ENCODE results near the gene ATP2C1.
"Not testable (repeated sequence)": the region's sequence is repeated elsewhere in the genome, so short reads cannot be mapped to it uniquely, and the experiment has no call there.

ATP2C1 gene

DNA sequence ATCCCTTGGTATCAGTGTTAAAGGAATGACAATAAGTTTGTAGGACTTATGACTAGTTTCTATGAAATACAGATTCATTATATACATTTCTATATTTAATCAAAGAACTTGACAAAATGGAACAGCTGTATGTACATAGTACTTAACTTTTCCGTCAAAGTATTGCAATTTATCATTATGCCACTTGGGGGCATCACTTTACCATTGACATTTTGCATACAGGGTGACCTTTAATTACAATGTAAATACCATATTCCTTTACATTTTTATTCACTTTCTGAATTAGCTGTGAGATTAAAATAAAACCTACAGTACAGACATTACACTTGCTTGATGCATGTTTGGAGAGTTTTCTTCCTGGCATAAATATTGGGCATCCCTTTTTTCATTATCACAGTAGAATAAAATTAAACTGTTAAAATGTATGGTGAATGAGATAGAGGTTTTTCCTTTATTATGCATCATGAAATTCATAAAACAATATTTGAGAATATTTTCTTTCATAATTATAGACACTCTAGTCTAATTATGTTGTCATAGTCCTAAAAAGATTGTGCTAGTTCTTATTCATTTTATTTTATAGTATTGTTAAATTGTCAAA is 139.7 kb downstream of the ATP2C1 start:
- no peak overlapping the region for H3K4me3 ChIP-seq (ENCODE audit: low read depth, low read length)
- TF ChIP-seq, protein P1, sequence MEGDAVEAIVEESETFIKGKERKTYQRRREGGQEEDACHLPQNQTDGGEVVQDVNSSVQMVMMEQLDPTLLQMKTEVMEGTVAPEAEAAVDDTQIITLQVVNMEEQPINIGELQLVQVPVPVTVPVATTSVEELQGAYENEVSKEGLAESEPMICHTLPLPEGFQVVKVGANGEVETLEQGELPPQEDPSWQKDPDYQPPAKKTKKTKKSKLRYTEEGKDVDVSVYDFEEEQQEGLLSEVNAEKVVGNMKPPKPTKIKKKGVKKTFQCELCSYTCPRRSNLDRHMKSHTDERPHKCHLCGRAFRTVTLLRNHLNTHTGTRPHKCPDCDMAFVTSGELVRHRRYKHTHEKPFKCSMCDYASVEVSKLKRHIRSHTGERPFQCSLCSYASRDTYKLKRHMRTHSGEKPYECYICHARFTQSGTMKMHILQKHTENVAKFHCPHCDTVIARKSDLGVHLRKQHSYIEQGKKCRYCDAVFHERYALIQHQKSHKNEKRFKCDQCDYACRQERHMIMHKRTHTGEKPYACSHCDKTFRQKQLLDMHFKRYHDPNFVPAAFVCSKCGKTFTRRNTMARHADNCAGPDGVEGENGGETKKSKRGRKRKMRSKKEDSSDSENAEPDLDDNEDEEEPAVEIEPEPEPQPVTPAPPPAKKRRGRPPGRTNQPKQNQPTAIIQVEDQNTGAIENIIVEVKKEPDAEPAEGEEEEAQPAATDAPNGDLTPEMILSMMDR (IDR thresholded peaks at IDR 0.05; ENCODE audit: borderline replicate concordance, insufficient read depth, low read depth, low read length) = peak; percentile 23; the same call in 1 of the 2 replicates

- H3K4me3 ChIP-seq (ENCODE audit: low read depth, low read length) = no peak overlapping the region
- TF ChIP-seq, protein P1 (IDR thresholded peaks at IDR 0.05; ENCODE audit: borderline replicate concordance, insufficient read depth, low read depth, low read length) = no peak
Observed at GRCh38 chr3:131036200-131036816, 142.4 kb downstream of the ATP2C1 start.

- no peak overlapping the region for H3K4me3 ChIP-seq (ENCODE audit: low read depth, low read length)
- TF ChIP-seq, protein P1 (IDR thresholded peaks at IDR 0.05; ENCODE audit: borderline replicate concordance, insufficient read depth, low read depth, low read length) = no peak
Observed at GRCh38 chr3:131036986-131037385, 143.1 kb downstream of the ATP2C1 start.

DNA sequence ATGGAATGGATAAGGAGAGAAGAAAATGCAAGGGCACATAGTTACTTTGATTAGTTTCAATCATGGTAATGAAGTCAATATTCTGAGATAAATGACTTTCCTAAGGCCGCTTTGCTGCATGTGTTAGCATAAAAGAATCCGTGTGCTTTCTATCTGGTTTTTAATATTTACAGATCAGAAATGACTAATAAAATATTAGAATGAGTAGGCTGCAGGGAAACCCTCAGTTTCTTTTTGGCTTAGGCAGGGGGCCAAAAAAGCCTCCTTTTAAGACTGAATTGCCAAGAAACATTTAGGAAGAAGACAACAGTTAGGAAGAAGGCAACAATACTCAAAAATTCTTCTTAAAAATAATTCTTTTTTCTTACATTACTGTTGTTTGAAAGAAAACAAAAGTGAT is 144.4 kb downstream of the ATP2C1 start:
- TF ChIP-seq, protein P1 (IDR thresholded peaks at IDR 0.05; ENCODE audit: borderline replicate concordance, insufficient read depth, low read depth, low read length) = no peak
- H3K4me3 ChIP-seq (ENCODE audit: low read depth, low read length) = no peak overlapping the region

DNA sequence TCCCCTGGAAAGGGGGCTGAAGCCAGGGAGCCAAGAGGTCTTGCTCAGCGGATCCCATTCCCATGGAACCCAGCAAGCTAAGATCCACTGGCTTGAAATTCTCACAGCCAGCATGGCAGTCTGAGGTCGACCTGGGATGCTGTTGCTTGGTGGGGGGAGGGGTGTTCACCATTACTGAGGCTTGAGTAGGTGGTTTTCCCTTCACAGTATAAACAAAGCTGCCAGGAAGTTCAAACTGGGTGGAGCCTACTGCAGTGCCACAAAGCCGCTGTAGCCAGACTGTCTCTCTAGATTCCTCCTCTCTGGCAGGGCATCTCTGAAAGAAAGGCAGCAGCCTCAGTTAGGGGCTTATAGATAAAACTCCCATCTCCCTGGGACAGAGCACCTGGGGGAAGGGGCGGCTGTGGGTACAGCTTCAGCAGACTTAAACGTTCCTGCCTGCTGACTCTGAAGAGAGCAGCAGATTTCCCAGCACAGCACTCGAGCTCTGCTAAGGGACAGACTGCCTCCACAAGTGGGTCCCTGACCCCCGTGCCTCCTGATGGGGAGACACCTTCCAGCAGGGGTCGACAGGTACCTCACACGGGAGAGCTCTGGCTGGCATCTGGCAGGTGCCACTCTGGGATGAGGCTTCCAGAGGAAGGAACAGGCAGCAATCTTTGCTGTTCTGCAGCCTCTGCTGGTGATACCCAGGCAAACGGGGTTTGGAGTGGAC is 148.5 kb downstream of the ATP2C1 start:
- H3K4me3 ChIP-seq (ENCODE audit: low read depth, low read length) = not testable (repeated sequence)

GRCh38 chr3:131047582-131047981 is 153.7 kb downstream of the ATP2C1 start:
- TF ChIP-seq, protein P1 (IDR thresholded peaks at IDR 0.05; ENCODE audit: borderline replicate concordance, insufficient read depth, low read depth, low read length) = peak; percentile 38; the same call in 1 of the 2 replicates
- H3K4me3 ChIP-seq (ENCODE audit: low read depth, low read length) = no peak overlapping the region

GRCh38 chr3:131048030-131048429 is 154.1 kb downstream of the ATP2C1 start:
- TF ChIP-seq, protein P1 (IDR thresholded peaks at IDR 0.05; ENCODE audit: borderline replicate concordance, insufficient read depth, low read depth, low read length) = no peak

More at GRCh38 chr3:131048030-131048429, 154.1 kb downstream of the ATP2C1 start:
- H3K4me3 ChIP-seq (ENCODE audit: low read depth, low read length) = no peak overlapping the region
